GM12864 (cell line): Measurements from ENCODE around the gene KLKB1.

Experiments
- DNase-seq: peaks from one replicate; pipeline ENCODE4 v3.0.0-alpha.2; 2011; ENCODE audit warnings: low read depth
- H3K4me3 ChIP-seq: 2 replicates; pipeline ENCODE4 v1.5.1; 2011; ENCODE audit warnings: mild to moderate bottlenecking, low read depth, low read length, control low read depth
- CTCF ChIP-seq: IDR thresholded peaks from 2 replicates; pipeline ENCODE4 v1.5.1; 2011; ENCODE audit warnings: low read depth, mild to moderate bottlenecking, moderate library complexity, low read length, control low read depth, inconsistent platforms; ENCODE audit errors: missing control alignments

KLKB1 gene

GRCh38 chr4:186298031-186298647 lies 70.8 kb downstream of the KLKB1 start:
- H3K4me3 ChIP-seq: no peak overlapping the region
- no peak for TF ChIP-seq CTCF
- no peak for DNase-seq

- TF ChIP-seq CTCF: no peak
- no peak overlapping the region for H3K4me3 ChIP-seq
- no peak for DNase-seq
Measured at GRCh38 chr4:186299291-186299690, 72.0 kb downstream of the KLKB1 start.

GRCh38 chr4:186300659-186301390 lies 73.5 kb downstream of the KLKB1 start:
- no peak for DNase-seq
- TF ChIP-seq CTCF: no peak

GRCh38 chr4:186304216-186304615 lies 76.9 kb downstream of the KLKB1 start:
- H3K4me3 ChIP-seq: no peak overlapping the region
- no peak for TF ChIP-seq CTCF
- DNase-seq: no peak

More at GRCh38 chr4:186300659-186301390, 73.5 kb downstream of the KLKB1 start:
- H3K4me3 ChIP-seq: no peak overlapping the region

GRCh38 chr4:186304866-186305505 lies 77.7 kb downstream of the KLKB1 start:
- TF ChIP-seq CTCF: no peak
- H3K4me3 ChIP-seq: no peak overlapping the region
- DNase-seq: no peak

DNA sequence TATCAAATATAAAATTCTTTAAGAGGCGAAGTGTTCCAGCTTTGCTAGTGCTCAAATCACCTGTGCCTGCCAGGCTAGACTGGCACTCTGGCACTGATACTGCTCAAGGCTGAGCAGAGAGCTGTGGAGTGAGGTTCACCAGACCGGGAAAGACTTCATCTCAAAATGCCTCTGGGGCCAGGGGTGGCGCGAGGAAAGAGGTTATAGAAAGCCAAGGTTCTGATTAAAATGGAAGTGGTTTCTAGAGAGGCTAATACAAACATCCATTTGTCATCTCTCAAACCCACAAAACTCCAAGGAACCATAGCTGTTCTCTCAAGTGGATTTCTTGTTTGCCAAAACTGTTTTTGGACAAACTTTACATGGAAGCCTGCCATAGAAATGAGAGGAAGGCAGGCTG lies 80.2 kb downstream of the KLKB1 start:
- no peak for TF ChIP-seq CTCF
- no peak overlapping the region for H3K4me3 ChIP-seq
- no peak for DNase-seq
